ENCODE data around the gene CSF3. TPM values are rescaled to one million over a fixed set of nuclear protein-coding genes. Genes with fewer than 3 reads are reported as not detected.

Gene CSF3
- total RNA-seq, 1 experiment from 2014 or later, result 4.0 TPM

DNA sequence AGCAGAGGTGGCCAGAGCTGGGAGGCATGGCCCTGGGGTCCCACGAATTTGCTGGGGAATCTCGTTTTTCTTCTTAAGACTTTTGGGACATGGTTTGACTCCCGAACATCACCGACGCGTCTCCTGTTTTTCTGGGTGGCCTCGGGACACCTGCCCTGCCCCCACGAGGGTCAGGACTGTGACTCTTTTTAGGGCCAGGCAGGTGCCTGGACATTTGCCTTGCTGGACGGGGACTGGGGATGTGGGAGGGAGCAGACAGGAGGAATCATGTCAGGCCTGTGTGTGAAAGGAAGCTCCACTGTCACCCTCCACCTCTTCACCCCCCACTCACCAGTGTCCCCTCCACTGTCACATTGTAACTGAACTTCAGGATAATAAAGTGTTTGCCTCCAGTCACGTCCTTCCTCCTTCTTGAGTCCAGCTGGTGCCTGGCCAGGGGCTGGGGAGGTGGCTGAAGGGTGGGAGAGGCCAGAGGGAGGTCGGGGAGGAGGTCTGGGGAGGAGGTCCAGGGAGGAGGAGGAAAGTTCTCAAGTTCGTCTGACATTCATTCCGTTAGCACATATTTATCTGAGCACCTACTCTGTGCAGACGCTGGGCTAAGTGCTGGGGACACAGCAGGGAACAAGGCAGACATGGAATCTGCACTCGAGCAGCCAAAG is 2.3 kb downstream of the CSF3 start:
- Histone ChIP-seq H3K27me3 (ENCODE audit: low read length) (no peaks in the 10 kb centered on the region), H3K4me1 (ENCODE audit: insufficient read depth, low read length) (peaks cover 49% of the 10 kb centered on the region), H3K4me2 (ENCODE audit: low read length) (no peak overlapping the region), H3K27ac (ENCODE audit: low read length) (no peak overlapping the region), H3K9me2 (replicated peaks; ENCODE audit: low read length) (no peaks in the 10 kb centered on the region), H3F3A (ENCODE audit: low read length, unreplicated experiment) (no peaks in the 10 kb centered on the region), H3K36me3 (ENCODE audit: low read depth, low read length) (peaks cover 4% of the 10 kb centered on the region; the same call in 1 of the 2 replicates), H4K20me1 (ENCODE audit: low read length) (no peaks in the 10 kb centered on the region), H3K79me2 (ENCODE audit: low read length) (no peaks in the 10 kb centered on the region), H3K9me3 (ENCODE audit: low read length) (no peaks in the 10 kb centered on the region), H3K9ac (ENCODE audit: low read length) (no peak overlapping the region), H2AFZ (ENCODE audit: low read length) (no peak overlapping the region), H3K4me3 (ENCODE audit: low read length) (no peak overlapping the region)
- BruUV-seq (replicated peaks), result no TSS peak
- ChIA-PET CTCF (interaction anchor here (0.6 kb wide), 1 partner anchor 37 kb away, joined by 3 read pairs; the partner anchor contains the start of gene MED24), POLR2A (ENCODE audit: unreplicated experiment) (no interaction called here)
- no peak for DNase-seq
- TF ChIP-seq, protein P1, sequence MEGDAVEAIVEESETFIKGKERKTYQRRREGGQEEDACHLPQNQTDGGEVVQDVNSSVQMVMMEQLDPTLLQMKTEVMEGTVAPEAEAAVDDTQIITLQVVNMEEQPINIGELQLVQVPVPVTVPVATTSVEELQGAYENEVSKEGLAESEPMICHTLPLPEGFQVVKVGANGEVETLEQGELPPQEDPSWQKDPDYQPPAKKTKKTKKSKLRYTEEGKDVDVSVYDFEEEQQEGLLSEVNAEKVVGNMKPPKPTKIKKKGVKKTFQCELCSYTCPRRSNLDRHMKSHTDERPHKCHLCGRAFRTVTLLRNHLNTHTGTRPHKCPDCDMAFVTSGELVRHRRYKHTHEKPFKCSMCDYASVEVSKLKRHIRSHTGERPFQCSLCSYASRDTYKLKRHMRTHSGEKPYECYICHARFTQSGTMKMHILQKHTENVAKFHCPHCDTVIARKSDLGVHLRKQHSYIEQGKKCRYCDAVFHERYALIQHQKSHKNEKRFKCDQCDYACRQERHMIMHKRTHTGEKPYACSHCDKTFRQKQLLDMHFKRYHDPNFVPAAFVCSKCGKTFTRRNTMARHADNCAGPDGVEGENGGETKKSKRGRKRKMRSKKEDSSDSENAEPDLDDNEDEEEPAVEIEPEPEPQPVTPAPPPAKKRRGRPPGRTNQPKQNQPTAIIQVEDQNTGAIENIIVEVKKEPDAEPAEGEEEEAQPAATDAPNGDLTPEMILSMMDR (conservative IDR thresholded peaks at IDR 0.05; ENCODE audit: low read depth, low read length), result no peak
- no peak for TF ChIP-seq EZH2 (IDR thresholded peaks at IDR 0.05; ENCODE audit: low read length, unreplicated experiment)
- TF ChIP-seq EZH2phosphoT487 (IDR thresholded peaks at IDR 0.05; ENCODE audit: borderline replicate concordance, low read length), result no peak
- intact Hi-C loops (cut with micrococcal nuclease), result no loop called here
- no peak for ATAC-seq

DNA sequence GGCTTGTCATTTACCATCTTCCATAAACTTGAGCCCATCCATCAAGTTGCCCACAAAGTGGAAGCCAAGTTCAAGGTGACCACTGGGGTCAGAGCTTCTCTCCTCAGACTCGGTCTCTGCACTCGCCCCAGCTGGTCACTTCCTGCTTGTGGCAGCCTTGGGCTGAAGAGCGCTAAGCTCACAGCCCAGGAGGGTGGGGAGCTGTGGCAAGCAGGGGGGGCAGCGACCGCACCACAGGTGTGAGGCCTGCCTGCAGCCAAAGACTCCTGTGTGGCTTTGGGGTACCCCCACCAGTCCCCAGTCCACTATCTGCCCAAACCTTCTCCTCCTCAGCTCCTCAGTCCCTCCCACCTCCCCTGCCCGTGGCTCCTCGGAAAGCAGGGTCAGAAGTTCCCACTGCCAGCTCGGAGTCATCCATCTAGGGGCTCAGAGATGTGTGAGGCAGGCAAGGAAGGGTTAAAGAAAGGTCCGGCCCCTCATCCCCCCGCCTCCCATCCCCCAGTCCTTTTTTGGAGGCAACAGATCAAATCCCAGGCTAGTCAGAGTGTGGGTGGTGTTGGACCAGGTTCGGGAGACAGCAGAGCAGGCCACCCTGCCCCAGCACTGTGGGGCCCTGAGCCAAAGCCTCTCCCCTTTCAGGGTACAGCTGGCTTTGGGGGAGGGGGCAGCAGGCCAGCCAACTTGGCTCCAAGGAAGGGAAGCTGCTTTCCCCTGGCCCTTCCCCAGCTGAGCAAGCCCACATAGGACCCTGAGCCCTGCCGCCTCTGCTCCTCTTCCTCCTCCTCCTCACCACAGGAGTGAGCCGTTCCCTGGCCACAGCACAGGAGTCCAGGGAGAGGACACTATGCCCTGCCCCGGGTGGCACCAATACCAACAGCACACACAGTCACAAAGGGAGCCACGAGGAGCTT is 3.2 kb downstream of the CSF3 start:
- intact Hi-C loops (cut with micrococcal nuclease), result no loop called here
- no peak overlapping the region for H2AFZ ChIP-seq (ENCODE audit: low read length)
- ChIA-PET POLR2A (ENCODE audit: unreplicated experiment) (no interaction called here), CTCF (no interaction called here)
- H3K4me1 ChIP-seq (ENCODE audit: insufficient read depth, low read length), result peaks cover 56% of the 10 kb centered on the region
- DNase-seq, result no peak
- no peaks in the 10 kb centered on the region for H3K79me2 ChIP-seq (ENCODE audit: low read length)
- no peaks in the 10 kb centered on the region for H3K27me3 ChIP-seq (ENCODE audit: low read length)
- no peaks in the 10 kb centered on the region for H3K9me3 ChIP-seq (ENCODE audit: low read length)
- H3K9me2 ChIP-seq (replicated peaks; ENCODE audit: low read length), result no peaks in the 10 kb centered on the region
- no peak for ATAC-seq
- TF ChIP-seq, protein P1 (conservative IDR thresholded peaks at IDR 0.05; ENCODE audit: low read depth, low read length), result no peak
- TF ChIP-seq EZH2phosphoT487 (IDR thresholded peaks at IDR 0.05; ENCODE audit: borderline replicate concordance, low read length) (no peak), EZH2 (IDR thresholded peaks at IDR 0.05; ENCODE audit: low read length, unreplicated experiment) (no peak)
- no peak overlapping the region for H3K4me3 ChIP-seq (ENCODE audit: low read length)
- H3K9ac ChIP-seq (ENCODE audit: low read length), result no peak overlapping the region
- BruUV-seq (replicated peaks), result no TSS peak
- peaks cover 4% of the 10 kb centered on the region; the same call in 1 of the 2 replicates for H3K36me3 ChIP-seq (ENCODE audit: low read depth, low read length)
- H3F3A ChIP-seq (ENCODE audit: low read length, unreplicated experiment), result no peaks in the 10 kb centered on the region
- no peak overlapping the region for H3K27ac ChIP-seq (ENCODE audit: low read length)
- H4K20me1 ChIP-seq (ENCODE audit: low read length), result no peaks in the 10 kb centered on the region
- H3K4me2 ChIP-seq (ENCODE audit: low read length), result no peak overlapping the region

All from PC-3 (cell line).